Measurements from ENCODE around the gene IFT81. TPM values are rescaled to one million over a fixed set of nuclear protein-coding genes. Genes with fewer than 3 reads are reported as not detected.
A peak's percentile ranks its signal among the peaks of the same experiment; 100 is the strongest.

Gene IFT81
- total and polyA plus RNA-seq, 2 experiments from 2014 or later = 12.6 to 13.7 TPM

- Histone ChIP-seq H4K20me1 (ENCODE audit: insufficient read depth, poor library complexity, severe bottlenecking) (no peaks in the 10 kb centered on the region), H3K4me1 (ENCODE audit: insufficient read depth) (peaks cover 57% of the 10 kb centered on the region), H3K27me3 (no peaks in the 10 kb centered on the region), H2AFZ (no peak overlapping the region), H3K4me2 (no peak overlapping the region), H3K9me2 (replicated peaks; ENCODE audit: insufficient read depth) (no peaks in the 10 kb centered on the region), H3K9me3 (ENCODE audit: low read depth) (no peaks in the 10 kb centered on the region), H3K4me3 (no peak overlapping the region), H3K36me3 (replicated peaks; ENCODE audit: insufficient read depth, low read depth) (no peaks in the 10 kb centered on the region), H3K27ac (peak overlapping the region; percentile 97), H3K79me2 (no peaks in the 10 kb centered on the region)
- 69% methylated on average over 3 of the region's 3 CpGs for WGBS (ENCODE audit: low lambda C conversion rate, missing lambda C conversion rate)
- DNase-seq (ENCODE audit: low spot score) = no peak
- peak; percentile 20 for TF ChIP-seq CTCF (IDR thresholded peaks at IDR 0.05; ENCODE audit: poor library complexity)
- TF ChIP-seq EZH2phosphoT487 (IDR thresholded peaks at IDR 0.05; ENCODE audit: low read depth, severe bottlenecking, unreplicated experiment) = no peak
Observed at GRCh38 chr12:110245369-110245772, 121.2 kb downstream of the IFT81 start.

GRCh38 chr12:110246636-110247339 lies 122.6 kb downstream of the IFT81 start:
- no peak overlapping the region for H2AFZ ChIP-seq
- no peaks in the 10 kb centered on the region for H3K27me3 ChIP-seq
- peak overlapping the region; percentile 62 for H3K4me2 ChIP-seq
- H3K9me2 ChIP-seq (replicated peaks; ENCODE audit: insufficient read depth) = no peaks in the 10 kb centered on the region
- no peaks in the 10 kb centered on the region for H3K79me2 ChIP-seq
- peaks cover 60% of the 10 kb centered on the region for H3K4me1 ChIP-seq (ENCODE audit: insufficient read depth)
- no peak for DNase-seq (ENCODE audit: low spot score)
- no peaks in the 10 kb centered on the region for H4K20me1 ChIP-seq (ENCODE audit: insufficient read depth, poor library complexity, severe bottlenecking)
- no peak for TF ChIP-seq CTCF (IDR thresholded peaks at IDR 0.05; ENCODE audit: poor library complexity)
- TF ChIP-seq EZH2phosphoT487 (IDR thresholded peaks at IDR 0.05; ENCODE audit: low read depth, severe bottlenecking, unreplicated experiment) = no peak
- no peak for TF ChIP-seq EZH2 (IDR thresholded peaks at IDR 0.05; ENCODE audit: borderline replicate concordance)
- no peaks in the 10 kb centered on the region for H3K36me3 ChIP-seq (replicated peaks; ENCODE audit: insufficient read depth, low read depth)
- no peaks in the 10 kb centered on the region for H3K9me3 ChIP-seq (ENCODE audit: low read depth)
- peak overlapping the region; percentile 97 for H3K27ac ChIP-seq
- H3K4me3 ChIP-seq = no peak overlapping the region
- 38% methylated on average over 4 of the region's 4 CpGs for WGBS (ENCODE audit: low lambda C conversion rate, missing lambda C conversion rate)

GRCh38 chr12:110247340-110248095 lies 123.4 kb downstream of the IFT81 start:
- no peaks in the 10 kb centered on the region for H3K9me3 ChIP-seq (ENCODE audit: low read depth)
- H3K4me1 ChIP-seq (ENCODE audit: insufficient read depth) = peaks cover 60% of the 10 kb centered on the region
- H2AFZ ChIP-seq = no peak overlapping the region
- peak; percentile 81 for DNase-seq (ENCODE audit: low spot score)
- no peaks in the 10 kb centered on the region for H3K36me3 ChIP-seq (replicated peaks; ENCODE audit: insufficient read depth, low read depth)
- H4K20me1 ChIP-seq (ENCODE audit: insufficient read depth, poor library complexity, severe bottlenecking) = no peaks in the 10 kb centered on the region
- peak overlapping the region; percentile 97 for H3K27ac ChIP-seq
- H3K4me3 ChIP-seq = no peak overlapping the region
- no peaks in the 10 kb centered on the region for H3K27me3 ChIP-seq
- H3K4me2 ChIP-seq = peak overlapping the region; percentile 62
- WGBS (ENCODE audit: low lambda C conversion rate, missing lambda C conversion rate) = 35% methylated on average over 14 of the region's 14 CpGs
- TF ChIP-seq CTCF (IDR thresholded peaks at IDR 0.05; ENCODE audit: poor library complexity) (no peak), EZH2 (IDR thresholded peaks at IDR 0.05; ENCODE audit: borderline replicate concordance) (no peak), EZH2phosphoT487 (IDR thresholded peaks at IDR 0.05; ENCODE audit: low read depth, severe bottlenecking, unreplicated experiment) (no peak)
- H3K9me2 ChIP-seq (replicated peaks; ENCODE audit: insufficient read depth) = no peaks in the 10 kb centered on the region
- no peaks in the 10 kb centered on the region for H3K79me2 ChIP-seq
